Testis (tissue), 3 donors: ENCODE measurements around the gene IGHMBP2. TPM values are rescaled to one million over a fixed set of nuclear protein-coding genes. Genes with fewer than 3 reads are reported as not detected.

Source experiments
- DNase-seq: peaks from one replicate; pipeline ENCODE4 v3.0.0-alpha.2; 2019
- H3K27ac ChIP-seq, 2 donors: fragments of 200-600 bp; sonication (generic); one replicate each; pipeline ENCODE4 v1.5.1; 2019
- H3K27me3 ChIP-seq: fragments of 200-600 bp; sonication (generic); one replicate; pipeline ENCODE4 v1.5.1; 2019
- H3K36me3 ChIP-seq: fragments of 200-600 bp; sonication (generic); one replicate; pipeline ENCODE4 v1.5.1; 2017; ENCODE audit warnings: low read depth; ENCODE audit errors: missing control alignments
- H3K4me1 ChIP-seq: fragments of 200-600 bp; sonication (generic); one replicate; pipeline ENCODE4 v1.5.1; 2019
- H3K4me3 ChIP-seq, 2 donors: fragments of 200-600 bp; sonication (generic); one replicate each; pipeline ENCODE4 v1.5.1; 2017 to 2019
- H3K9me3 ChIP-seq: fragments of 200-600 bp; sonication (generic); one replicate; pipeline ENCODE4 v1.5.1; 2017
- CTCF ChIP-seq, 3 experiments: fragments of 450-650 bp in 2 of 3; fragments of 200-600 bp in 1 of 3; sonication (generic) in 1 of 3; IDR thresholded peaks; one replicate each; pipeline ENCODE4 v1.5.1; 2016 to 2019; ENCODE audit warnings: antibody characterized with exemption in 3 of 3, mild to moderate bottlenecking in 2 of 3, moderate library complexity in 1 of 3
- POLR2A ChIP-seq: fragments of 450-650 bp; IDR thresholded peaks from one replicate; pipeline ENCODE4 v1.6.1; 2017; ENCODE audit warnings: antibody characterized with exemption, mild to moderate bottlenecking, moderate library complexity
- WGBS, 2 donors: methylation state at CpG; one replicate each; pipeline ENCODE4 v1.1.5; 2018; 5-methylcytosine and 5-hydroxymethylcytosine counted together
- intact Hi-C: fragments of 100-400 bp; cut with DNase I; formaldehyde crosslinking; loops from one replicate; pipeline ENCODE4 v1.15.1; 2023; ENCODE audit warnings: low total_unique reads
- polyA plus RNA-seq: library from polyadenylated mRNA; stranded (reverse); fragments of 350-450 nt; fragmentation: Illumina TruSeq; extraction: RNeasy Lipid Tissue Mini Kit (QIAGEN cat#74804); gene quantifications from one replicate; pipeline ENCODE4 v1.2.3, GENCODE V29; 2014; ENCODE audit warnings: low read depth, low replicate concordance; ENCODE audit not compliant: insufficient read depth
- total RNA-seq, 2 donors: library from RNA; depleted of rRNA; stranded (reverse); fragments of >200 nt; gene quantifications; one replicate each; pipeline ENCODE4 v1.2.3, GENCODE V29; 2016

IGHMBP2 gene
- total and polyA plus RNA-seq, 3 donors from 2014 or later = 42.6 to 68.9 (median 47.1) TPM

- 94 to 97% methylated on average over 10 of the region's 10 CpGs for WGBS, 2 donors
- Histone ChIP-seq H3K9me3 (no peaks in the 10 kb centered on the region), H3K4me3 (no peak overlapping the region), H3K36me3 (no peaks in the 10 kb centered on the region), H3K4me1 (peaks cover 20% of the 10 kb centered on the region), H3K27ac (no peak overlapping the region), H3K27me3 (no peaks in the 10 kb centered on the region)
- TF ChIP-seq POLR2A (no peak), CTCF (IDR thresholded peaks at IDR 0.05) (no peak)
- DNase-seq = no peak
- intact Hi-C loops = no loop called here
Measured at GRCh38 chr11:68936358-68936636, 32.6 kb downstream of the IGHMBP2 start.

- WGBS, 2 donors = 85 to 95% methylated on average over 22 to 29 of the region's 29 CpGs
- Histone ChIP-seq H3K4me3 (no peak overlapping the region), H3K4me1 (peaks cover 22% of the 10 kb centered on the region), H3K27me3 (no peaks in the 10 kb centered on the region), H3K9me3 (no peaks in the 10 kb centered on the region), H3K36me3 (no peaks in the 10 kb centered on the region), H3K27ac (no peak overlapping the region)
- no peak for DNase-seq
- intact Hi-C loops = no loop called here
- no peak for TF ChIP-seq POLR2A
- no peak for TF ChIP-seq CTCF (IDR thresholded peaks at IDR 0.05)
Measured at GRCh38 chr11:68936676-68937620, 33.3 kb downstream of the IGHMBP2 start.

- Histone ChIP-seq H3K4me3 (no peak overlapping the region), H3K4me1 (peaks cover 29% of the 10 kb centered on the region), H3K27me3 (no peaks in the 10 kb centered on the region), H3K27ac (peak overlapping the region in 1 of 2 donors; percentile 19), H3K36me3 (no peaks in the 10 kb centered on the region), H3K9me3 (no peaks in the 10 kb centered on the region)
- DNase-seq = no peak
- 86 to 91% methylated on average over 9 to 18 of the region's 18 CpGs for WGBS, 2 donors
- intact Hi-C loops = no loop called here
- TF ChIP-seq CTCF (IDR thresholded peaks at IDR 0.05) (no peak), POLR2A (no peak)
Measured at GRCh38 chr11:68938088-68938487, 34.4 kb downstream of the IGHMBP2 start.

- peak overlapping the region in 1 of 2 donors; percentile 19 for H3K27ac ChIP-seq
- no peaks in the 10 kb centered on the region for H3K36me3 ChIP-seq
- intact Hi-C loops = no loop called here
Measured at GRCh38 chr11:68938816-68939582, 35.3 kb downstream of the IGHMBP2 start.

More at GRCh38 chr11:68938816-68939582, 35.3 kb downstream of the IGHMBP2 start:
- Histone ChIP-seq H3K4me1 (peaks cover 31% of the 10 kb centered on the region), H3K4me3 (no peak overlapping the region), H3K27me3 (no peaks in the 10 kb centered on the region), H3K9me3 (no peaks in the 10 kb centered on the region)
- TF ChIP-seq CTCF (IDR thresholded peaks at IDR 0.05) (no peak), POLR2A (no peak)
- no peak for DNase-seq
- 88 to 90% methylated on average over 6 to 17 of the region's 17 CpGs for WGBS, 2 donors
